ENCODE results near the gene SAMMSON.

SAMMSON gene

DNA sequence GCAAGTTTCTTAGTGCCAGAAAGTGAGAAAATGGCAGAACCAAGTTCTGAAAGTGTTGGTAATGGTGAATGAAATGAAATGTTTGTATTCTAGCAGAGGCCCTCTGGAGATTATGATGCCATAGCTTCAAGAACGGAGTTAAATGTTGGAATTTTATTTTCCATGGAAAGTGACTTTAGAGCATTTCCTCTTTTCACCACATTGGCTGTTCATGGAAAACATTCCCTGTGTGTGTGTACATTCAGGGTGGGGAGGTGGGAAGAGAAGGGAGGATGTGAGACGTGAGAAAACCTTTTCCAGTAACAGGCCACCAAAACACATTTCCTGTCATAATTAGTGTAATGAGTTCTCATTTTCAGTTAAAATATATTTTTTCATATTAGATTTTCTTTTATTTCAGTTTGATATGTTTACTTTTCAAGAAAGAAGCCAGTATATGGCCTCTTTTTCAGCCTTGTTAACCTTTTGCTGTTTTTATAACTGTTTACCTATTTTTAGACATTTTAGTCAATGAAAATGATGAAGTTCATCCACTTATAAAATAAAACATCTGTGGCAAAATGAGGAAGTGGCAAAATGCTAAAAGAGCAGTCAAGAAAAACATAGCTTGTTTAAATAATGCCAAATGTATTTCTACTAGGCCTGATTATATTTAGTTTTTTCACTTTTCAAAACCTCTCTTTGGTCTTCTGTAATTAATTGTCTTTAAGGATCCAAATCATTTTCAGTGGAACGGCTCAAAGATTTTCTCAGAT, 21.6 kb downstream of the SAMMSON start:
- Histone ChIP-seq H3K4me2 (ENCODE audit: low read length) (no peak overlapping the region), H3K9ac (ENCODE audit: low read depth, low read length) (no peak overlapping the region), H3K36me3 (ENCODE audit: insufficient read depth, low read length) (no peaks in the 10 kb centered on the region), H3K4me1 (ENCODE audit: control insufficient read depth, insufficient read depth, low read length) (no peaks in the 10 kb centered on the region), H3K9me3 (replicated peaks; ENCODE audit: low read length) (no peaks in the 10 kb centered on the region), H3K4me3 (ENCODE audit: low read length) (no peak overlapping the region), H3K27me3 (ENCODE audit: control insufficient read depth, insufficient read depth, low read length) (no peaks in the 10 kb centered on the region)

DNA sequence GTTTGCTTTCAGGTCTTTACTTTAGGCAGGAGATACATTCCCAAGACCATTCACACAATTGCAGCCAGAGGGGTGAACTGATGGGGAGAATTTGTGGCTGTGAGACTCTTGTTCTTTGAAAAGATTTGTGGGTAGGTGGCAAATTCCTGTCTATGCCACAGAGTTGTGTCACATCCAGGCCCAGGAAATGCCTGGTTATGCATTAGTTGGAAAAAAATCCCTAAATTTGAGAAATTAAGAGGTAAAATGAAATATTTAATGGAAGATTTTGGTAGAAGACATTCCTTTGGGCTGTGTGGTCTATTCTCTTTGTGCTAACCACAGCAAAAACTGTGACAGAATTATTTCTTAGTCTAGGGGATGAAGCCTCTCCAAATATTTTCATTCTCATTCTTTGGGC, 28.8 kb downstream of the SAMMSON start:
- H3K9me3 ChIP-seq (replicated peaks; ENCODE audit: low read length): no peaks in the 10 kb centered on the region
- H3K4me1 ChIP-seq (ENCODE audit: control insufficient read depth, insufficient read depth, low read length): no peaks in the 10 kb centered on the region
- H3K4me3 ChIP-seq (ENCODE audit: low read length): no peak overlapping the region
- H3K36me3 ChIP-seq (ENCODE audit: insufficient read depth, low read length): no peaks in the 10 kb centered on the region
- peaks cover 5% of the 10 kb centered on the region for H3K27me3 ChIP-seq (ENCODE audit: control insufficient read depth, insufficient read depth, low read length)
- no peak overlapping the region for H3K4me2 ChIP-seq (ENCODE audit: low read length)
- no peak overlapping the region for H3K9ac ChIP-seq (ENCODE audit: low read depth, low read length)

DNA sequence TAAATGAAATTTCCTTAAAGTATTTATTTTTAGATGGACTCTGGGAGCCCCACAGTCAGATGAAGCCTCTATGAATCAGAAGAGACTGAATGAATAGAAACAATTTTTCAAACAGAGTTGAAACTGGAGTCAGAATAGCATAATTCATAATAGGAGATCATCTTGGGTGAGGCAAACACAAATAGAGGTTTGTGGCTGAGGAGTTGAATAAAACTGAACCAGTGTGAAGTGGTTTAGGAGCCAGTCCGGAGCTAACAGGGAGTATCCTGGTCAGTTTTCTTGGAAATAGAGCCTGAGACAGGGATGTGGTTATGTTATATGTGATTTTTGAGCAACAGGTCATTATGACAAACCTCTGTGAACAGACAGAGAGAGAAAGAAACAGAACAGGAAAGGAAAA, 39.2 kb downstream of the SAMMSON start:
- H3K27me3 ChIP-seq (ENCODE audit: control insufficient read depth, insufficient read depth, low read length): peaks cover 4% of the 10 kb centered on the region
- H3K9ac ChIP-seq (ENCODE audit: low read depth, low read length): no peak overlapping the region
- H3K4me3 ChIP-seq (ENCODE audit: low read length): no peak overlapping the region
- no peaks in the 10 kb centered on the region for H3K9me3 ChIP-seq (replicated peaks; ENCODE audit: low read length)
- H3K4me2 ChIP-seq (ENCODE audit: low read length): no peak overlapping the region
- H3K4me1 ChIP-seq (ENCODE audit: control insufficient read depth, insufficient read depth, low read length): no peaks in the 10 kb centered on the region
- no peaks in the 10 kb centered on the region for H3K36me3 ChIP-seq (ENCODE audit: insufficient read depth, low read length)

DNA sequence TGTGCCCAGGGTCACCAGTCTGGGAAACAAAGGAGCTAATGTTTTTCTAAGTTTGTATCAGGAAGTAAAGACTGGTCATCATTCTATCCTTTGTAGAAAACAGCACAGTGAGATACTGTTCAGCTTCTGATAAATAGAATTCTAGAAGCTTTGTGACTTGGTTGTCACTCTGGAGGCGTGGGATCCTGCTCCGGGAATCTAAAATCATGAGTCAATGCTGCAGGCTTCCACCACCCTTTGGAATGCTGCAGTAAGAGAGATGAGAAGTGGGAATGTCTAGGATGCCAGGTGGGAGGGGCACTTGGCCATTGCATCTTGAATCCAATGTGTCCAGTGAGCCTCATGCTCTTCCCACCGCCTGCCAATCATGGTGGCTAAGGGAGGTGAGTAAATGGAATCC, 40.9 kb downstream of the SAMMSON start:
- Histone ChIP-seq H3K4me1 (ENCODE audit: control insufficient read depth, insufficient read depth, low read length) (no peaks in the 10 kb centered on the region), H3K9me3 (replicated peaks; ENCODE audit: low read length) (no peaks in the 10 kb centered on the region), H3K36me3 (ENCODE audit: insufficient read depth, low read length) (no peaks in the 10 kb centered on the region), H3K4me2 (ENCODE audit: low read length) (no peak overlapping the region), H3K27me3 (ENCODE audit: control insufficient read depth, insufficient read depth, low read length) (peaks cover 4% of the 10 kb centered on the region), H3K9ac (ENCODE audit: low read depth, low read length) (no peak overlapping the region), H3K4me3 (ENCODE audit: low read length) (no peak overlapping the region)

DNA sequence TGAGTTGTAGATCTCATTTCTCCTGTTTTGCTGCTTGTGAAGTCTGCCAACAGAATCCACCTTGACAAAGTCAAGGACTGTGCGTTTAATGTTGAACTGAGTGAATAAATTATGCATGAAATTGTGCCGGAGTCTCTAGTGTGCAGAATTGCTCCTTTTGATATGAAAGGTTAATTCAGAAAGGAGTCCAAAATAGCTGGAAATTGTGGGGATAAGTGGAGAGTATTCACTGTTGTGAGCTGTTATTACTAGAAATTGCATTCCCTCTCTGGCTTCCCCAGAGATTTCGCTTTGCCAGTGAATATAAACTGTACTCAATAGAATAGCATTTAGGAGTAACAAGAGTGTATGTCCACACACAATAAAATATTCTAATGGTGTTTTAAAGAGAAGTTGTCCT, 43.1 kb downstream of the SAMMSON start:
- no peaks in the 10 kb centered on the region for H3K36me3 ChIP-seq (ENCODE audit: insufficient read depth, low read length)

DNA sequence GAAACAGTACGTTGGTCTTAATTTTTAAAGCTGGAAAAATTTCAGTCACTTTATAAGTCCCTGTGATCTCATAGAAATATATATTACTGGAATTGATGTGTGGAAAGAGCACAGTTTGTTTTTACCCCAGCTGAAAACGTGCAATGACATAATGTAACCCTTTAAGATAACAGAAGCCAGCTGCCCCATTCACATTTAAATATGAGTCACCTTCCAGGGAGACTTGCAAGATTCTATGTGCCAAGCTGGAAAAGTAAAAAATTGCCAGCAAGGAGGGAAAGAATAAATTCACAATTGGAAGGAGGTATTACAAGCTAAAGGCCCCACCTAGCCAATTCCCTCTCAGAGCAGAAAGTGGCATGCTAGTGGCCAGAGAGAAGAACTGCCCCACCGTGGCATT, 50.2 kb downstream of the SAMMSON start:
- no peak overlapping the region for H3K4me3 ChIP-seq (ENCODE audit: low read length)
- H3K4me2 ChIP-seq (ENCODE audit: low read length): no peak overlapping the region
- no peaks in the 10 kb centered on the region for H3K4me1 ChIP-seq (ENCODE audit: control insufficient read depth, insufficient read depth, low read length)
- H3K9ac ChIP-seq (ENCODE audit: low read depth, low read length): no peak overlapping the region
- H3K36me3 ChIP-seq (ENCODE audit: insufficient read depth, low read length): no peaks in the 10 kb centered on the region
- H3K27me3 ChIP-seq (ENCODE audit: control insufficient read depth, insufficient read depth, low read length): peaks cover 7% of the 10 kb centered on the region
- H3K9me3 ChIP-seq (replicated peaks; ENCODE audit: low read length): no peaks in the 10 kb centered on the region

More for the DNA sequence above, 43.1 kb downstream of the SAMMSON start:
- Histone ChIP-seq H3K4me1 (ENCODE audit: control insufficient read depth, insufficient read depth, low read length) (no peaks in the 10 kb centered on the region), H3K4me3 (ENCODE audit: low read length) (no peak overlapping the region), H3K9ac (ENCODE audit: low read depth, low read length) (no peak overlapping the region), H3K4me2 (ENCODE audit: low read length) (no peak overlapping the region), H3K27me3 (ENCODE audit: control insufficient read depth, insufficient read depth, low read length) (peaks cover 4% of the 10 kb centered on the region), H3K9me3 (replicated peaks; ENCODE audit: low read length) (no peaks in the 10 kb centered on the region)

DNA sequence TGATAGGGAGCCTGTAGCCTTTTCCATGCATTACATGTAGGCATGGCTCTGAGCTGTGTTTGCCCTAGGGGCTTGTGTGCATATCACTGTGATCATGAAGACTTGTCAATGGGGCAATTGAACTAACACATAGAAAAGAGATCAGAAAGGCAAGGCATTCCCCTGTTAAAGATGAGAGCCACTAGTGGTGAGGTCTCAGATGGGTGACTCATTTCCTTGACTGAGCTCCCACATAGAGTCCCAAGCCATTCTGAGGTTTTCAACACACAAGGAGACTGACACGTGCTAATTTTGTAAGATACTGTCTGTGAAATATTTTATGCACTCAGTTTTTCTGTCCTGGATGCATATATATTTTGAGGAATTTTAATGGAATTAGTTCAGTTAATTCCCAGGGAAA, 53.8 kb downstream of the SAMMSON start:
- H3K36me3 ChIP-seq (ENCODE audit: insufficient read depth, low read length): no peaks in the 10 kb centered on the region
- no peaks in the 10 kb centered on the region for H3K4me1 ChIP-seq (ENCODE audit: control insufficient read depth, insufficient read depth, low read length)
- no peaks in the 10 kb centered on the region for H3K9me3 ChIP-seq (replicated peaks; ENCODE audit: low read length)
- H3K27me3 ChIP-seq (ENCODE audit: control insufficient read depth, insufficient read depth, low read length): peaks cover 25% of the 10 kb centered on the region
- H3K4me3 ChIP-seq (ENCODE audit: low read length): no peak overlapping the region
- no peak overlapping the region for H3K9ac ChIP-seq (ENCODE audit: low read depth, low read length)
- H3K4me2 ChIP-seq (ENCODE audit: low read length): no peak overlapping the region

DNA sequence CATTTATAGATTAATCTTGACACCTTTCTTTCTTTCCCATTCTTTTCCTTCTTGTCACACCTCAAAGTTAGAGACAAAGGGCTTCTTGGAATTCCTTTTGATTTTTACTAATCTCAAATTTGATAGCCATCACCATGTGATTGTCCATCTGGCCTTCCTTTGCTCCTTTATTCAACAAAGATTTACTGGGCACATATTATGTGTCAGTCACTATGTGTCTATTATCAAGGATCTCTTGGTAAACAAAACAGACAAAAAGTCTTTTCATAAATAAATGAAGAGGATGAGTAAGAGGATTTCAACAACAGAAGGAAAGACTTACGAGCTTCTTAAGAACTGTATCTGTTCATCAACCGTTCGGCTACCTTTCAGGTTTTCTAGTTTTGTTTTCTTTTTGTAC, 56.5 kb downstream of the SAMMSON start:
- Histone ChIP-seq H3K36me3 (ENCODE audit: insufficient read depth, low read length) (no peaks in the 10 kb centered on the region), H3K9ac (ENCODE audit: low read depth, low read length) (no peak overlapping the region), H3K4me1 (ENCODE audit: control insufficient read depth, insufficient read depth, low read length) (no peaks in the 10 kb centered on the region), H3K27me3 (ENCODE audit: control insufficient read depth, insufficient read depth, low read length) (peaks cover 40% of the 10 kb centered on the region), H3K4me3 (ENCODE audit: low read length) (no peak overlapping the region), H3K9me3 (replicated peaks; ENCODE audit: low read length) (no peaks in the 10 kb centered on the region), H3K4me2 (ENCODE audit: low read length) (no peak overlapping the region)

DNA sequence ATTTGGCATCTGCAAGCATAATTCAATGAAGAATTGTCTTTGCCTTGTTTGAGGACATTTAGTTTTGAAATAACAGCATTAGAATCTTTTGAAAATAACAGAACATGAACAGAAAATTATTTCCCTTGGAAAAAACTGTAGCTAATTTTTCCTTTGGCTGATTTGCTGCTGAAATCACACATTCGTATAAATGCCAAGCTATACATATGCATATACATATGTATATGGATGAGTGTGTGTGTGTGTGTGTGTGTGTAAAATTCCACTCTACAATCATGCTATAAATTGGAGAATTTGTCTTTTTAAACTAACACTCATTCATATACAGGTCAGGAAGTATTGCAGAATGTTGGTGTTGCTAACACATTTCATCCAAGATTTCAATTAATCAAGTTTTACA, 57.9 kb downstream of the SAMMSON start:
- Histone ChIP-seq H3K4me2 (ENCODE audit: low read length) (no peak overlapping the region), H3K4me1 (ENCODE audit: control insufficient read depth, insufficient read depth, low read length) (no peaks in the 10 kb centered on the region), H3K4me3 (ENCODE audit: low read length) (no peak overlapping the region), H3K9me3 (replicated peaks; ENCODE audit: low read length) (no peaks in the 10 kb centered on the region), H3K36me3 (ENCODE audit: insufficient read depth, low read length) (no peaks in the 10 kb centered on the region), H3K9ac (ENCODE audit: low read depth, low read length) (no peak overlapping the region), H3K27me3 (ENCODE audit: control insufficient read depth, insufficient read depth, low read length) (peaks cover 40% of the 10 kb centered on the region)

DNA sequence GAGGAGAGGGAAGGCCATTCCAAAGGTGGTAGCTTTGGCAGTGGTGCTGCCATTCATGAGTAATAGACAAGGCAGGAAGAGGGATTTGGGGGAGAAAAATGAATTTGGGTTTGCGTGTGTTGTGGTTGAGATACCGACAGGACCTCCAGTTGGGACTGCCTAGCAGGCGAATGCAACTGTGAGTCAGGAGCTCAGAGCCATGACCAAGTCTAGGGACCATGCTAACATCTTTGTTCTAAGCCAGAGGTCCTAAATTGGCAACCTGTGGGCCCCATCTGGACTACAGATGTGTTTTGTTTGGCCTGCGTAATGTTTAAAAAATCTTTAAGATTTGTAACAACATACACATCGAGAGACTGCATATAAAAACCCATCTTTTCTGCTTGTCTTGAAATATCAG, 61.6 kb downstream of the SAMMSON start:
- H3K4me2 ChIP-seq (ENCODE audit: low read length): no peak overlapping the region
- H3K9ac ChIP-seq (ENCODE audit: low read depth, low read length): no peak overlapping the region
- H3K4me1 ChIP-seq (ENCODE audit: control insufficient read depth, insufficient read depth, low read length): no peaks in the 10 kb centered on the region
- H3K4me3 ChIP-seq (ENCODE audit: low read length): no peak overlapping the region
- no peaks in the 10 kb centered on the region for H3K9me3 ChIP-seq (replicated peaks; ENCODE audit: low read length)
- H3K36me3 ChIP-seq (ENCODE audit: insufficient read depth, low read length): no peaks in the 10 kb centered on the region
- H3K27me3 ChIP-seq (ENCODE audit: control insufficient read depth, insufficient read depth, low read length): peaks cover 47% of the 10 kb centered on the region

DNA sequence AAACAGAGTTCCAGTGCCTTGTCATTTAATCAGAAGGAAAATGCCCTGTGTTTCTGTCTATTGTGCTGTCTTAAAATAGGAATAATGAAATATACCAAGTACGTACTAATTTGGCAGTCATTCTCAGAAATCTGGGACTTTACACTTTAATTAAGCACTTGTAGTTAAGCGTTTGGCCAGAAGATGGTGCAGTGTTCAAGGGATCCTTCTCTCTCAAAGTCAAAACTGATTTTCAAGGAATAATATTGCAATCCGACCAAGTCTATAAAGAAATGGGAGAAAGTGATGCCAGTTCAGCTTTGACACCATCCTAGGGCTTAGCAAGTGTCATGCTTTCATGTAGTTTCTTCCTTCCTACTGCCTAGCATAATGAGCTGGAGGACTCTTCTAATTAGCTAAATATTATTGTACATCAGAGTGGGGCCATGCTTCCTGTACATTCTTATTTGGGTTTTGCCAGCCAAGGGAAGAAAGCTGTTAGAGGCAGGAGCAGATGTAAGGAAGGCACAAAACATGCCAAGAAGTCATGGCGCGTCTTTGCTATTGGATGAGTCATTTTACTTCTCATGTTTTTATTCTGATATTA, 64.8 kb downstream of the SAMMSON start:
- Histone ChIP-seq H3K9ac (ENCODE audit: low read depth, low read length) (no peak overlapping the region), H3K27me3 (ENCODE audit: control insufficient read depth, insufficient read depth, low read length) (peaks cover 56% of the 10 kb centered on the region), H3K9me3 (replicated peaks; ENCODE audit: low read length) (no peaks in the 10 kb centered on the region)

DNA sequence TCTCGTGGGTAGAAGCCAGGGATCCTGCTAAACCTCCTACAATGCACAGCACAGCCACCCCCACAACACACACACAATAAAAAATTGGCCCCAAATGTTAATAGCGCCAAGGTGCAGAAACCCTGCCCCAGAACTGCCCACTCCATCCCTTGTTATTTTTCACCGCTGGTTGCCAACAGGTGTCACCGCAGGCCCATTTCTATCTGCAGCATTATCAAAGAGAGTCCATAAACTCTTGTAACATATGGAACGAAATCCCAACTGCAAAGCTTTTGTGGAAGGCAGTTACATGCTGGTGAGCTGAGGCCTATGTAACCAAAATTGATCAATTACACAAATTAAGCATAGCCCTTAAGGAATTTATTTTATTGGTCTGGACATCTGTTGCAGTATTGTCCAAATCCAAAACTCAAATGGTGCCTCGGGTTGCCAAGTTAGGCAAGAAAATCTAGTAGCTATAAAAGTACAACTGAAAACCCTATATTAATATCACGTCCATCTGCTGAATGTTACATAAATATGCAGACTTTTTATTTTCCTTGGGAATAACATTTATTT, 66.2 kb downstream of the SAMMSON start:
- Histone ChIP-seq H3K4me3 (ENCODE audit: low read length) (no peak overlapping the region), H3K4me2 (ENCODE audit: low read length) (no peak overlapping the region), H3K36me3 (ENCODE audit: insufficient read depth, low read length) (no peaks in the 10 kb centered on the region), H3K9ac (ENCODE audit: low read depth, low read length) (no peak overlapping the region), H3K4me1 (ENCODE audit: control insufficient read depth, insufficient read depth, low read length) (no peaks in the 10 kb centered on the region), H3K9me3 (replicated peaks; ENCODE audit: low read length) (no peaks in the 10 kb centered on the region), H3K27me3 (ENCODE audit: control insufficient read depth, insufficient read depth, low read length) (peaks cover 48% of the 10 kb centered on the region)

More for the DNA sequence above, 64.8 kb downstream of the SAMMSON start:
- Histone ChIP-seq H3K4me3 (ENCODE audit: low read length) (no peak overlapping the region), H3K4me2 (ENCODE audit: low read length) (no peak overlapping the region), H3K36me3 (ENCODE audit: insufficient read depth, low read length) (no peaks in the 10 kb centered on the region), H3K4me1 (ENCODE audit: control insufficient read depth, insufficient read depth, low read length) (no peaks in the 10 kb centered on the region)

Measured in skeletal muscle satellite cell (primary cell).